MCF 10A (cell line): ENCODE results near the gene POLD4. TPM values are rescaled to one million over a fixed set of nuclear protein-coding genes. Genes with fewer than 3 reads are reported as not detected.

ENCODE experiments used
- BruUV-seq: library from RNA; stranded (reverse); fragments of 400-500 nt; replicated peaks from 2 replicates; lab custom pipeline; 2021; lab: Mats Ljungman, UMichigan
- CTCF ChIA-PET: fragments of 300-600 bp; sonication (Branson Sonifier 250); formaldehyde crosslinking; extraction: SDS; loops from one replicate; lab custom pipeline; 2021; ENCODE audit warnings: antibody characterized with exemption, inconsistent platforms; lab: Yijun Ruan, JAX
- POLR2A ChIA-PET: fragments of 300-600, 350-650 bp; sonication (Branson Sonifier 250); formaldehyde crosslinking; extraction: SDS; loops from one replicate; lab custom pipeline; 2020; ENCODE audit warnings: antibody characterized with exemption, inconsistent platforms; lab: Yijun Ruan, JAX
- DNase-seq: peaks from one replicate; pipeline ENCODE4 v3.0.0-alpha.2; 2018; ENCODE audit not compliant: unreplicated experiment
- H3K27ac Mint-ChIP-seq: one replicate; pipeline ENCODE4 v1.8.0; 2022; ENCODE audit warnings: mild to moderate bottlenecking, low read depth, mixed read lengths; ENCODE audit not compliant: unreplicated experiment
- H3K27me3 Mint-ChIP-seq: one replicate; pipeline ENCODE4 v1.8.0; 2022; ENCODE audit warnings: mixed read lengths; ENCODE audit not compliant: insufficient read depth, unreplicated experiment
- H3K36me3 Mint-ChIP-seq: one replicate; pipeline ENCODE4 v1.8.0; 2022; ENCODE audit warnings: mild to moderate bottlenecking, moderate library complexity, mixed read lengths; ENCODE audit not compliant: insufficient read depth, unreplicated experiment
- H3K4me1 Mint-ChIP-seq: one replicate; pipeline ENCODE4 v1.8.0; 2022; ENCODE audit warnings: mixed read lengths; ENCODE audit not compliant: insufficient read depth, unreplicated experiment
- H3K4me3 Mint-ChIP-seq: one replicate; pipeline ENCODE4 v1.8.0; 2022; ENCODE audit warnings: mild to moderate bottlenecking, moderate library complexity, mixed read lengths; ENCODE audit not compliant: unreplicated experiment
- H3K9me3 Mint-ChIP-seq: one replicate; pipeline ENCODE4 v1.8.0; 2022; ENCODE audit warnings: mixed read lengths; ENCODE audit not compliant: unreplicated experiment
- intact Hi-C: fragments of 100-400 bp; cut with micrococcal nuclease; formaldehyde crosslinking; loops from 2 replicates; pipeline ENCODE4 v1.14.1; 2022
- total RNA-seq: library from RNA; stranded (reverse); gene quantifications from 2 replicates; pipeline ENCODE4 v1.2.3, GENCODE V29; 2022
- TF ChIP-seq, protein P1 (sequence below): fragments of 200-600 bp; IDR thresholded peaks from one replicate; pipeline ENCODE4 v1.8.0; 2022; ENCODE audit warnings: antibody characterized with exemption, mild to moderate bottlenecking; ENCODE audit not compliant: unreplicated experiment

POLD4 gene
- total RNA-seq, 1 experiment from 2014 or later = 54.8 TPM

DNA sequence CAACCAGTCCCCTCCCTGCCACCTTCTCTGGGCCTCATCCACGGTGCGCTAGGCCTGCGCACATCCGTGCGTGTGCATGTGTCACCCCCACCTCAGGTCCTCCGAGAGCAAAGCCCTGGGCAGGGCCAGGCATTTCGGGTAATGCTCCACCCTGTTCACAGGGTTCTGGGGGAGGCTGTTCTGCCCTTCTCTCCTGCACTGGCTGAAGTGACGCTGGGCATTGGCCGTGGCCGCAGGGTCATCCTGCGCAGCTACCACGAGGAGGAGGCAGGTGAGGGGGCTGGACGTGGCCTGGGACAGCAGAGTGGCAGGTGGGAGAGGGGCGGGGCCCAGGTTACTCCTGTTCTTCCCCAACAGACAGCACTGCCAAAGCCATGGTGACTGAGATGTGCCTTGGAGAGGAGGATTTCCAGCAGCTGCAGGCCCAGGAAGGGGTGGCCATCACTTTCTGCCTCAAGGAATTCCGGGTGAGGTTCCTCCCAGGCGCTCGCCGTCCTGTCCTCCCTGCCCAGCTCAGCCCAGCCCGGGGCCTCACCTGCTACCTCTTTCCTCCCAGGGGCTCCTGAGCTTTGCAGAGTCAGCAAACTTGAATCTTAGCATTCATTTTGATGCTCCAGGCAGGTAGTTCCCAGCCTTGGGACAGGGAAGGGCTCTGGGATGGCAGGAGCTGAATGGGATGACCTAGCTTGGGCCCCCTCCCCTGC lies 42.4 kb upstream of the POLD4 start:
- ChIA-PET CTCF (interaction anchor here (0.9 to 1.7 kb wide), 3 partner anchors 13 to 39 kb away, joined by 4 read pairs; no protein-coding TSS in a partner anchor), POLR2A (interaction anchor here (0.8 kb wide), 2 partner anchors 33 to 73 kb away, joined by 3 to 4 read pairs; partner anchors contain the start of gene RPS6KB2)
- Mint-ChIP-seq H3K4me1 (peaks cover 10% of the 10 kb centered on the region), H3K9me3 (no peaks in the 10 kb centered on the region), H3K36me3 (peaks cover 51% of the 10 kb centered on the region), H3K4me3 (no peak overlapping the region), H3K27me3 (no peaks in the 10 kb centered on the region), H3K27ac (no peak overlapping the region)
- TF ChIP-seq, protein P1, sequence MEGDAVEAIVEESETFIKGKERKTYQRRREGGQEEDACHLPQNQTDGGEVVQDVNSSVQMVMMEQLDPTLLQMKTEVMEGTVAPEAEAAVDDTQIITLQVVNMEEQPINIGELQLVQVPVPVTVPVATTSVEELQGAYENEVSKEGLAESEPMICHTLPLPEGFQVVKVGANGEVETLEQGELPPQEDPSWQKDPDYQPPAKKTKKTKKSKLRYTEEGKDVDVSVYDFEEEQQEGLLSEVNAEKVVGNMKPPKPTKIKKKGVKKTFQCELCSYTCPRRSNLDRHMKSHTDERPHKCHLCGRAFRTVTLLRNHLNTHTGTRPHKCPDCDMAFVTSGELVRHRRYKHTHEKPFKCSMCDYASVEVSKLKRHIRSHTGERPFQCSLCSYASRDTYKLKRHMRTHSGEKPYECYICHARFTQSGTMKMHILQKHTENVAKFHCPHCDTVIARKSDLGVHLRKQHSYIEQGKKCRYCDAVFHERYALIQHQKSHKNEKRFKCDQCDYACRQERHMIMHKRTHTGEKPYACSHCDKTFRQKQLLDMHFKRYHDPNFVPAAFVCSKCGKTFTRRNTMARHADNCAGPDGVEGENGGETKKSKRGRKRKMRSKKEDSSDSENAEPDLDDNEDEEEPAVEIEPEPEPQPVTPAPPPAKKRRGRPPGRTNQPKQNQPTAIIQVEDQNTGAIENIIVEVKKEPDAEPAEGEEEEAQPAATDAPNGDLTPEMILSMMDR = no peak
- intact Hi-C loops = no loop called here
- no TSS peak for BruUV-seq
- no peak for DNase-seq

GRCh38 chr11:67393990-67394389 lies 40.6 kb upstream of the POLD4 start:
- no peak for DNase-seq
- Mint-ChIP-seq H3K36me3 (peaks cover 46% of the 10 kb centered on the region), H3K27me3 (no peaks in the 10 kb centered on the region), H3K4me3 (peak overlapping the region; percentile 35), H3K27ac (no peak overlapping the region), H3K4me1 (peaks cover 15% of the 10 kb centered on the region), H3K9me3 (no peaks in the 10 kb centered on the region)
- ChIA-PET CTCF (no interaction called here), POLR2A (interaction anchor here (0.6 kb wide), 1 partner anchor 26 kb away, joined by 3 read pairs; no protein-coding TSS in a partner anchor)
- TF ChIP-seq, protein P1 = no peak
- BruUV-seq = no TSS peak
- intact Hi-C loops = no loop called here

DNA sequence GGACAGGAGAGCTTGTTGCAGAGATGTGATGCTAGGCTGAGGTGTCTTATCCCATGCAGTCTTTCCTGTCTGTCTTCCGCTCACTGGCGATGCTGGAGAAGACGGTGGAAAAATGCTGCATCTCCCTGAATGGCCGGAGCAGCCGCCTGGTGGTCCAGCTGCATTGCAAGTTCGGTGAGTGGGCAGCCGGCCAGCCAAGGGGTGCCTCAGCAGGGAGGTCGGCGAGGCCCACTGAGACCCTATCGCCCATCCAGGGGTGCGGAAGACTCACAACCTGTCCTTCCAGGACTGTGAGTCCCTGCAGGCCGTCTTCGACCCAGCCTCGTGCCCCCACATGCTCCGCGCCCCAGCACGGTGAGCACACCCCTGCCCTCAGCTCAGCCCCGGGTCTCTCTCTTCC lies 40.1 kb upstream of the POLD4 start:
- POLR2A ChIA-PET = interaction anchor here (0.5 to 0.6 kb wide), 2 partner anchors 27 to 38 kb away, joined by 3 to 4 read pairs; no protein-coding TSS in a partner anchor
- Mint-ChIP-seq H3K9me3 (no peaks in the 10 kb centered on the region), H3K4me1 (peaks cover 17% of the 10 kb centered on the region), H3K27me3 (no peaks in the 10 kb centered on the region), H3K27ac (no peak overlapping the region), H3K36me3 (peaks cover 45% of the 10 kb centered on the region), H3K4me3 (peak overlapping the region; percentile 35)
- DNase-seq = no peak
- TF ChIP-seq, protein P1 = no peak
- intact Hi-C loops = no loop called here
- no TSS peak for BruUV-seq
- CTCF ChIA-PET = interaction anchor here (0.9 kb wide), 1 partner anchor 42 kb away, joined by 3 read pairs; no protein-coding TSS in a partner anchor

DNA sequence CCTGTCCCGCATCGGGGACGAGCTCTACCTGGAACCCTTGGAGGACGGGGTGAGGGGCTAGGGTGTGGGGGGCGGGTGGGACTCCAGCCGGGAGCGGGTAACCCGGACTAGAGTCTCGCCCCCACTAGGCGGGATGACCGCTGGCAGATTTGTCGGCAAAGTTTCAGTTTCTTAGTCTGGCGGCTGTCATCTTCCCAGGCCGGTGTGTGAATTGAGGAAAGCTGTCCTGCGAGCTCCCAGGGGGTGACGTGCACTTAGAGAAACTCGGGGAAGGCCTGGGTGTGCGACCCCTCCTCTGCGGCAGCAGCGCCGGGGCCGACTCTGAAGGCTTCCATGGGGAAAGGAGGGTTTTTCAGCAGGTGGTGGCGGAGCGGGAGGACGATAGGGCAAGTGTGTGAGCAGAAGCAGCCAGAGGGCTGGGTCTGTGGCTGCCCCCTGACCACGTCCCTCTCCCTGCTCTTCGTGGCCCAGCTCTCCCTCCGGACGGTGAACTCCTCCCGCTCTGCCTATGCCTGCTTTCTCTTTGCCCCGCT lies 38.9 kb upstream of the POLD4 start:
- DNase-seq = no peak
- CTCF ChIA-PET = interaction anchor here (0.5 to 3.1 kb wide), 8 partner anchors 9 to 50 kb away, joined by 3 to 15 read pairs (median 6); partner anchors contain the start of gene PPP1CA
- Mint-ChIP-seq H3K27ac (no peak overlapping the region), H3K4me3 (peak overlapping the region; percentile 85), H3K27me3 (no peaks in the 10 kb centered on the region), H3K9me3 (no peaks in the 10 kb centered on the region), H3K4me1 (peaks cover 17% of the 10 kb centered on the region), H3K36me3 (peaks cover 36% of the 10 kb centered on the region)
- TF ChIP-seq, protein P1 = no peak
- BruUV-seq = TSS peak; percentile 47
- POLR2A ChIA-PET = interaction anchor here (0.6 to 3.0 kb wide), 26 partner anchors 9 to 273 kb away, joined by 3 to 61 read pairs (median 4); partner anchors contain the start of genes AIP, GRK2, GSTP1 and KDM2A
- intact Hi-C loops = no loop called here
